Fibroblast of the conjunctiva (primary cell): ENCODE measurements around the gene MOB3A.
A peak's percentile ranks its signal among the peaks of the same experiment; 100 is the strongest.
"Not testable (repeated sequence)": the region's sequence is repeated elsewhere in the genome, so short reads cannot be mapped to it uniquely, and the experiment has no call there.

Experiments used
- DNase-seq: peaks from one replicate; pipeline ENCODE4 v3.0.0-alpha.2; 2010; ENCODE audit warnings: low read depth

The MOB3A gene

GRCh38 chr19:2108251-2109016 is 12.3 kb upstream of the MOB3A start:
- DNase-seq: no peak

GRCh38 chr19:2103045-2103707 is 7.0 kb upstream of the MOB3A start:
- DNase-seq: no peak

- DNase-seq: no peak
These were observed 5.5 kb upstream of the MOB3A start for GRCh38 chr19:2101417-2102335.

- no peak for DNase-seq
These were observed 4.6 kb upstream of the MOB3A start for GRCh38 chr19:2100719-2101061.

- no peak for DNase-seq
These were observed 4.0 kb upstream of the MOB3A start for GRCh38 chr19:2099937-2100718.

GRCh38 chr19:2099054-2099501 is 3.0 kb upstream of the MOB3A start:
- DNase-seq: no peak

- no peak for DNase-seq
These were observed 1.8 kb upstream of the MOB3A start for GRCh38 chr19:2097886-2098327.

GRCh38 chr19:2097203-2097885 is 1.2 kb upstream of the MOB3A start:
- DNase-seq: no peak

GRCh38 chr19:2096480-2097202 is 515 bp upstream of the MOB3A start, which contains the start of gene IZUMO4:
IZUMO4 (plus strand) TSS chr19:2096915; CDS start chr19:2096946, 31 bp downstream.
- peak; percentile 96 for DNase-seq

GRCh38 chr19:2091926-2092525 is 4.1 kb downstream of the MOB3A start:
- not testable (repeated sequence) for DNase-seq

- DNase-seq: no peak
These were observed 6.4 kb downstream of the MOB3A start for GRCh38 chr19:2089727-2090053.

- DNase-seq: no peak
These were observed 7.0 kb downstream of the MOB3A start for GRCh38 chr19:2089001-2089711.

- no peak for DNase-seq
These were observed 8.5 kb downstream of the MOB3A start for GRCh38 chr19:2087621-2088100.

GRCh38 chr19:2086695-2087620 is 9.2 kb downstream of the MOB3A start:
- DNase-seq: not testable (repeated sequence)

GRCh38 chr19:2084993-2085720 is 11.0 kb downstream of the MOB3A start:
- DNase-seq: no peak

- DNase-seq: no peak
These were observed 12.8 kb downstream of the MOB3A start for GRCh38 chr19:2083174-2083854.
